ENCODE results near the gene SULT1C3. TPM values are rescaled to one million over a fixed set of nuclear protein-coding genes. Genes with fewer than 3 reads are reported as not detected.

SULT1C3 gene
- total RNA-seq, 1 donor from 2014 or later, result not detected

DNA sequence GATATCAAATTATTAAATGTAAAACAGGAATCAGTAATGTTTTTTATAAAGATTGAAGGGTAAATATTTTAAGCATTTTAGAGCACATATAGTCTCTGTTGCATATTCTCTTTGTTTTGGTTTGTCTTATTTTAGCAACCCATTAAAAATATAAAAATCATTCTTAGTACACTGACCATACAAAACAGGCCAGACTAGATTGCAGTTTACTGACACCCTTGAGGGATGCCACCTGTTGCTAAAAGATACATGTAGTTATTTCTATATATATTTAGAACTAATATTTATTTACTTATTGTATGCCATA, 44.7 kb upstream of the SULT1C3 start:
- Mint-ChIP-seq H3K4me3 (ENCODE audit: unreplicated experiment) (no peak overlapping the region), H3K27me3 (ENCODE audit: low read depth, unreplicated experiment) (no peaks in the 10 kb centered on the region), H3K9me3 (ENCODE audit: unreplicated experiment) (no peaks in the 10 kb centered on the region), H3K36me3 (ENCODE audit: low read depth, unreplicated experiment) (no peaks in the 10 kb centered on the region), H3K27ac (ENCODE audit: unreplicated experiment) (no peak overlapping the region), H3K4me1 (ENCODE audit: low read depth, unreplicated experiment) (peaks cover 4% of the 10 kb centered on the region)
- no peak for FAIRE-seq
- Histone ChIP-seq H3K9ac (ENCODE audit: low read length) (no peak overlapping the region), H3K27me3 (ENCODE audit: insufficient read depth, low read length) (no peaks in the 10 kb centered on the region), H3K4me1 (ENCODE audit: insufficient read depth, low read length) (peaks cover 6% of the 10 kb centered on the region), H3K79me2 (ENCODE audit: insufficient read depth, low read length) (no peaks in the 10 kb centered on the region), H3K36me3 (ENCODE audit: insufficient read depth, low read length) (no peaks in the 10 kb centered on the region), H3K9me3 (ENCODE audit: insufficient read depth, low read depth, low read length) (no peaks in the 10 kb centered on the region), H4K20me1 (ENCODE audit: insufficient read depth, low read length) (no peaks in the 10 kb centered on the region), H3K4me3 (ENCODE audit: insufficient read depth, low read depth, low read length) (no peak overlapping the region), H3K4me2 (ENCODE audit: low read length) (no peak overlapping the region), H2AFZ (ENCODE audit: low read depth, low read length) (no peak overlapping the region), H3K27ac (ENCODE audit: low read depth, low read length) (no peak overlapping the region)
- TF ChIP-seq EZH2 (IDR thresholded peaks at IDR 0.05; ENCODE audit: insufficient read depth, low read length), result no peak
- TF ChIP-seq CTCF (IDR thresholded peaks at IDR 0.05; ENCODE audit: insufficient read depth, low read depth, low read length), result no peak
- no peak for DNase-seq (ENCODE audit: low read depth)

DNA sequence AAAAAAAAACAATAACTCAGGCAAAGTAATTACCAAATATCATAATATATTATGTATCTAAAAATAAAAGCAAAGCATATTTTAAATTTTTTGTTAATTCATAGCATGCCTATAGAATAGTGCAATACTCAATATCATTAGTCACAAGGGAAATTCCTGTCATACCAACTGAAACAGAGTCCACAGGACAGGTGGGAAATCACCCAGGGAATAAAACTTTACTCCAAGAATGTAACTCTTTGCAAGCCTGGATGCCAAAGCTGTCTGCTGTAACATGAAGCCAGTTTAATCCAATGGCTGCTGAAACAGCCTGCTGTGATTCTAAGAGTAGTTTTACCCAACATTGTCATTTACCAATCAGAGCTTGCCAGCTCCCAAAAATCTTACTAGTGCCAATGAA, 40.0 kb upstream of the SULT1C3 start:
- no peaks in the 10 kb centered on the region for H3K27me3 Mint-ChIP-seq (ENCODE audit: low read depth, unreplicated experiment)
- DNase-seq (ENCODE audit: low read depth), result peak; percentile 34
- no peak for FAIRE-seq

DNA sequence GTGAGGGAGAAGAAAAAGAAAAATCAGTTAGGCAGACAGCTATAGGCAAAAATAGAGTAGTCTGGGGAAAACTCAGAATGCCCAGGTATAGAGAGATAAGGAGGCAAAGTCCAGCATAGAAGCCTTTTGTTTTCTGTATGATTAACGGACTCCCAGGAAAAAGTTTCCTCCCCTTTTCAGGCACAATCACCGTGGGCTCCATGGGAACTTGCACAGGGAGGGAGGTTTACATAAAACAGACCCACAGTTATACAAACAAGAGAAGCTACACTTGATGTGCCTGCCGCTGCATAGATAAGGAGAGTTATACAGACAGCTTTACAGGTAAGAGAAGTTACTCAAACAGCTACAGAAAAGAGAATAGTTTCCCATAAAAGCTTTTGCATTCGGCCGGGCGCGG, 39.2 kb upstream of the SULT1C3 start:
- Histone ChIP-seq H3K4me2 (ENCODE audit: low read length) (no peak overlapping the region), H3K4me1 (ENCODE audit: insufficient read depth, low read length) (no peaks in the 10 kb centered on the region), H3K27me3 (ENCODE audit: insufficient read depth, low read length) (no peaks in the 10 kb centered on the region), H2AFZ (ENCODE audit: low read depth, low read length) (no peak overlapping the region), H3K9ac (ENCODE audit: low read length) (no peak overlapping the region), H3K79me2 (ENCODE audit: insufficient read depth, low read length) (no peaks in the 10 kb centered on the region), H3K36me3 (ENCODE audit: insufficient read depth, low read length) (no peaks in the 10 kb centered on the region), H3K27ac (ENCODE audit: low read depth, low read length) (no peak overlapping the region), H3K9me3 (ENCODE audit: insufficient read depth, low read depth, low read length) (no peaks in the 10 kb centered on the region), H4K20me1 (ENCODE audit: insufficient read depth, low read length) (no peaks in the 10 kb centered on the region), H3K4me3 (ENCODE audit: insufficient read depth, low read depth, low read length) (no peak overlapping the region)
- Mint-ChIP-seq H3K27me3 (ENCODE audit: low read depth, unreplicated experiment) (no peaks in the 10 kb centered on the region), H3K4me1 (ENCODE audit: low read depth, unreplicated experiment) (no peaks in the 10 kb centered on the region), H3K9me3 (ENCODE audit: unreplicated experiment) (peaks cover 5% of the 10 kb centered on the region), H3K36me3 (ENCODE audit: low read depth, unreplicated experiment) (peaks cover 2% of the 10 kb centered on the region), H3K4me3 (ENCODE audit: unreplicated experiment) (no peak overlapping the region), H3K27ac (ENCODE audit: unreplicated experiment) (no peak overlapping the region)
- TF ChIP-seq EZH2 (IDR thresholded peaks at IDR 0.05; ENCODE audit: insufficient read depth, low read length) (no peak), CTCF (IDR thresholded peaks at IDR 0.05; ENCODE audit: insufficient read depth, low read depth, low read length) (no peak)
- FAIRE-seq (no peak), DNase-seq (ENCODE audit: low read depth) (no peak)

More for the DNA sequence above, 40.0 kb upstream of the SULT1C3 start:
- H3K36me3 Mint-ChIP-seq (ENCODE audit: low read depth, unreplicated experiment), result peaks cover 2% of the 10 kb centered on the region
- Histone ChIP-seq H2AFZ (ENCODE audit: low read depth, low read length) (no peak overlapping the region), H3K27me3 (ENCODE audit: insufficient read depth, low read length) (no peaks in the 10 kb centered on the region), H3K4me2 (ENCODE audit: low read length) (no peak overlapping the region), H3K9me3 (ENCODE audit: insufficient read depth, low read depth, low read length) (no peaks in the 10 kb centered on the region), H3K4me1 (ENCODE audit: insufficient read depth, low read length) (no peaks in the 10 kb centered on the region), H3K36me3 (ENCODE audit: insufficient read depth, low read length) (no peaks in the 10 kb centered on the region), H3K4me3 (ENCODE audit: insufficient read depth, low read depth, low read length) (no peak overlapping the region), H4K20me1 (ENCODE audit: insufficient read depth, low read length) (no peaks in the 10 kb centered on the region), H3K79me2 (ENCODE audit: insufficient read depth, low read length) (no peaks in the 10 kb centered on the region), H3K27ac (ENCODE audit: low read depth, low read length) (no peak overlapping the region), H3K9ac (ENCODE audit: low read length) (no peak overlapping the region)
- peaks cover 5% of the 10 kb centered on the region for H3K9me3 Mint-ChIP-seq (ENCODE audit: unreplicated experiment)
- no peak overlapping the region for H3K4me3 Mint-ChIP-seq (ENCODE audit: unreplicated experiment)
- H3K27ac Mint-ChIP-seq (ENCODE audit: unreplicated experiment), result no peak overlapping the region
- no peak for TF ChIP-seq EZH2 (IDR thresholded peaks at IDR 0.05; ENCODE audit: insufficient read depth, low read length)
- TF ChIP-seq CTCF (IDR thresholded peaks at IDR 0.05; ENCODE audit: insufficient read depth, low read depth, low read length), result no peak
- no peaks in the 10 kb centered on the region for H3K4me1 Mint-ChIP-seq (ENCODE audit: low read depth, unreplicated experiment)

Data from astrocyte (in vitro differentiated cells and primary cell).